ENCODE data around the gene CCDC183. TPM values are rescaled to one million over a fixed set of nuclear protein-coding genes. Genes with fewer than 3 reads are reported as not detected.
"Not testable (repeated sequence)": the region's sequence is repeated elsewhere in the genome, so short reads cannot be mapped to it uniquely, and the experiment has no call there.

CCDC183 gene
- total and polyA plus RNA-seq, 2 donors from 2014 or later = 0.88 to 3.1 TPM

DNA sequence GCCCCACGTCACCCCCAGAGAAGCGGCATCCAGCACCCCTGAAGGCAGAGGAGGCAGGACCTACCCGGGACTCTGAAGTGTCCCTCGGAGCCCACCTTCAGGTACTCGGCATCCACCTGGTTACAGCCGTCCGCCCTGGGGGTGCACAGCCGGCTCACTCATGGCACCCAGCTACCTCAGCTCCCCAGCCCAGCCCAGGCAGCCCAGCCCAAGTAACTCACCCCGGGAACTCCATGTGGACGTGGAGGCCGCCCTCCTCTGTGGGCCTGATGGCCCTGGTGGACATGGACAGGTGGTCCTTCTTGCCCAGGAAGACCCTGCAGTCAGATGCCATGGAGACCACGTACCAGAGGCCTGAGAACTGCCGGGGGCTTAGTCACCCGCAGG is 32.5 kb upstream of the CCDC183 start:
- Histone ChIP-seq H3K4me1 (ENCODE audit: control insufficient read depth in 2 of 3, insufficient read depth in 2 of 3, low read depth in 1 of 3, low read length in 3 of 3) (no peaks in the 10 kb centered on the region), H3K27me3 (ENCODE audit: control insufficient read depth, insufficient read depth, low read length) (no peaks in the 10 kb centered on the region), H3K4me3 (ENCODE audit: low read length in 3 of 3) (no peak overlapping the region), H3K27ac (ENCODE audit: low read depth in 2 of 2, low read length in 2 of 2) (no peak overlapping the region), H3K9ac (ENCODE audit: low read length in 3 of 3) (no peak overlapping the region), H3K9me3 (ENCODE audit: control insufficient read depth in 2 of 3, insufficient read depth in 1 of 3, low read length in 3 of 3) (no peaks in the 10 kb centered on the region), H3K36me3 (ENCODE audit: control insufficient read depth in 2 of 3, insufficient read depth in 3 of 3, low read length in 3 of 3) (no peaks in the 10 kb centered on the region)
- peak in 2 of 5 donors; percentile 65 to 73 for DNase-seq
- FAIRE-seq = no peak
- intact Hi-C loops (cut with DNase I) = no loop called here
- TF ChIP-seq, protein P1, sequence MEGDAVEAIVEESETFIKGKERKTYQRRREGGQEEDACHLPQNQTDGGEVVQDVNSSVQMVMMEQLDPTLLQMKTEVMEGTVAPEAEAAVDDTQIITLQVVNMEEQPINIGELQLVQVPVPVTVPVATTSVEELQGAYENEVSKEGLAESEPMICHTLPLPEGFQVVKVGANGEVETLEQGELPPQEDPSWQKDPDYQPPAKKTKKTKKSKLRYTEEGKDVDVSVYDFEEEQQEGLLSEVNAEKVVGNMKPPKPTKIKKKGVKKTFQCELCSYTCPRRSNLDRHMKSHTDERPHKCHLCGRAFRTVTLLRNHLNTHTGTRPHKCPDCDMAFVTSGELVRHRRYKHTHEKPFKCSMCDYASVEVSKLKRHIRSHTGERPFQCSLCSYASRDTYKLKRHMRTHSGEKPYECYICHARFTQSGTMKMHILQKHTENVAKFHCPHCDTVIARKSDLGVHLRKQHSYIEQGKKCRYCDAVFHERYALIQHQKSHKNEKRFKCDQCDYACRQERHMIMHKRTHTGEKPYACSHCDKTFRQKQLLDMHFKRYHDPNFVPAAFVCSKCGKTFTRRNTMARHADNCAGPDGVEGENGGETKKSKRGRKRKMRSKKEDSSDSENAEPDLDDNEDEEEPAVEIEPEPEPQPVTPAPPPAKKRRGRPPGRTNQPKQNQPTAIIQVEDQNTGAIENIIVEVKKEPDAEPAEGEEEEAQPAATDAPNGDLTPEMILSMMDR (IDR thresholded peaks at IDR 0.05; ENCODE audit: borderline replicate concordance, extremely low read depth, insufficient read depth) = no peak

DNA sequence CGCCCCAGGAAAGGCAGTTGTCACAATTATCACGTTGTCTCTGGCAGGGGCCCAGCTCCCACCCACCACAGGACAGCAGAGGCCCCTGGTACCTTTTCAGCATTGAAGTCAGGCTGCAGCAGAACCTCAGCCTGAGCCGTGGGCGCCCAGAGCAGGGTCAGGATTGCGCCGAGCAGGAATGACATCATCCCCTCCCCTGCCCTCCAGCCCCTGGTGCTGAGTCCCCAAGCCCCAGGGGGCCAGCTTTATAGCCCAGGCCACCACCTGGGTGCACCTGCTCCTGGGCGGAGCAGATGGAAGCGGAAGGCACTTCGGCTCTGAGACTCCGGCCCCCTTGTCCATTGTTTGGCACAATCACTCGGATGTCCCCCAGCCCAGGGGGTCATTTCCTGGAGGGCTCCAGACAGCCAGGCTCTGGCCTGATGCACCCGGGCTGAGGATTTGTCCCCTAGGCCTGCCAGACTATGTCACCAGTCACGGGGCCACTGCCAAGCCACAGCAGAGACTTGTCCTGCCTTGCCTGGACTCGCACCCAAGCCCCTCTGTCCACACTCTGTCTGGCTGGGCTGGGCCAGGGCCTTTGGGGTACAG is 31.7 kb upstream of the CCDC183 start, which contains the start of gene LCN15:
TSS of gene LCN15 (minus strand) at position 218 of the 591 bp plus-strand sequence. CDS start at position 188, 30 bp downstream.
- H3K27ac ChIP-seq (ENCODE audit: low read depth in 2 of 2, low read length in 2 of 2) = no peak within 1 kb of the TSS
- no peak within 1 kb of the TSS for H3K9ac ChIP-seq (ENCODE audit: low read length in 3 of 3)
- no peak within 1 kb of the TSS for H3K4me3 ChIP-seq (ENCODE audit: low read length in 3 of 3)
- DNase-seq (peak in 1 of 5 donors; percentile 61), FAIRE-seq (no peak)
- no peaks in the 10 kb centered on the region for H3K36me3 ChIP-seq (ENCODE audit: control insufficient read depth in 2 of 3, insufficient read depth in 3 of 3, low read length in 3 of 3)
- intact Hi-C loops (cut with DNase I) = no loop called here
- TF ChIP-seq, protein P1 (IDR thresholded peaks at IDR 0.05; ENCODE audit: borderline replicate concordance, extremely low read depth, insufficient read depth) = no peak
- H3K4me1 ChIP-seq (ENCODE audit: control insufficient read depth in 2 of 3, insufficient read depth in 2 of 3, low read depth in 1 of 3, low read length in 3 of 3) = no peaks in the 10 kb centered on the region
- no peaks in the 10 kb centered on the region for H3K27me3 ChIP-seq (ENCODE audit: control insufficient read depth, insufficient read depth, low read length)
- no peaks in the 10 kb centered on the region for H3K9me3 ChIP-seq (ENCODE audit: control insufficient read depth in 2 of 3, insufficient read depth in 1 of 3, low read length in 3 of 3)

DNA sequence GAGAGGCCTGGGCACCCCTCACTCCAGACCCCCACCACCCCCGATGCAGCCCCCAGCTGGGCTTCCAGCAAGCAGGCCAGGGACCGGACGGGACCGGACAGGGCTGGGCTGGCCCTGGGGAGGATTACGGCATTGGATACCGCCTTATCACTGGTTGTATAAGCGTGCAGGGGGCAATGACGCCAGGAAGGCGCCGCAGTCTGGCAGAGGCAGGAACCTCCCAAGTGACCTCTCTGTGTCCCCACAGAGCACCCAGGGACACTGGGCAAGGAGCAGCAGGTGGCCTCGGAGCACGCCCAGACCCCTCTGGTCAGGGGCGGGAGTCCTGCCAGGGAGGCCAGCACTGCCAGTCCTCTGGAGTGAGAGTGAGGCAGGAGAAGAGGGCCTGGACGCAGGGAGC is 31.1 kb upstream of the CCDC183 start:
- Histone ChIP-seq H3K27ac (ENCODE audit: low read depth in 2 of 2, low read length in 2 of 2) (no peak overlapping the region), H3K27me3 (ENCODE audit: control insufficient read depth, insufficient read depth, low read length) (no peaks in the 10 kb centered on the region), H3K4me3 (ENCODE audit: low read length in 3 of 3) (no peak overlapping the region), H3K9ac (ENCODE audit: low read length in 3 of 3) (no peak overlapping the region), H3K9me3 (ENCODE audit: control insufficient read depth in 2 of 3, insufficient read depth in 1 of 3, low read length in 3 of 3) (no peaks in the 10 kb centered on the region), H3K36me3 (ENCODE audit: control insufficient read depth in 2 of 3, insufficient read depth in 3 of 3, low read length in 3 of 3) (no peaks in the 10 kb centered on the region), H3K4me1 (ENCODE audit: control insufficient read depth in 2 of 3, insufficient read depth in 2 of 3, low read depth in 1 of 3, low read length in 3 of 3) (no peaks in the 10 kb centered on the region)
- DNase-seq (peak in 1 of 5 donors; percentile 49), FAIRE-seq (no peak)
- TF ChIP-seq, protein P1 (IDR thresholded peaks at IDR 0.05; ENCODE audit: borderline replicate concordance, extremely low read depth, insufficient read depth) = no peak
- intact Hi-C loops (cut with DNase I) = no loop called here

DNA sequence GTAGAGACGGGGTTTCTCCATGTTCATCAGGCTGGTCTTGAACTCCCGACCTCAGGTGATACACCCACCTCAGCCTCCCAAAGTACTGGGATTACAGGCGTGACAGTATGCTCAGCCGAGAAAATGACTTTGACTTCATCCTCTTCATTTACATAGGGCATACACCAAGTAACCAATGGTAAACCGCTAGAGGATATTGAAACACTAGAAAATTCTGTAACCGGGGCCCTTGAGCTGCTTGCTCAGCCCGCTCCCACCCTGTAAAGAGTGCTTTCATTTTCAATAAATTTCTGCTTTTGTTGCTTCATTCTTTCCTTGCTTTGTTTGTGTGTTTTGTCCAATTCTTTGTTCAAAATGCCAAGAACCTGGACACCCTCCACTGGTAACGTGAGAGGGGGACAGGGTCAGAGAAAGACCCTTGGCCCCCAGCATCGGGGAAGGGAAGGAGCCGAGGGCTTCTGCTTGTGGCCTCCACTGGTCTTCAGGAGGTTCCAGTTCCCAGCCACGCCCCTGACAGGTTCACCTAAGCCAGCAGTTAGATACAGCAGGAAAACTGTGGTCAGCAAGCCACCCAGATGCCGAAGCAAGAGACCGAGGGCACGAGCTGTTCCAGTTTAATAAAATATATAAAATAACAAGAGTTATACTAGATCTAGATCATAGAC is 30.3 kb upstream of the CCDC183 start:
- H3K4me1 ChIP-seq (ENCODE audit: control insufficient read depth in 2 of 3, insufficient read depth in 2 of 3, low read depth in 1 of 3, low read length in 3 of 3); H3K27ac ChIP-seq (ENCODE audit: low read depth in 2 of 2, low read length in 2 of 2); H3K36me3 ChIP-seq (ENCODE audit: control insufficient read depth in 2 of 3, insufficient read depth in 3 of 3, low read length in 3 of 3); H3K4me3 ChIP-seq (ENCODE audit: low read length in 3 of 3); H3K9me3 ChIP-seq (ENCODE audit: control insufficient read depth in 2 of 3, insufficient read depth in 1 of 3, low read length in 3 of 3); FAIRE-seq; H3K9ac ChIP-seq (ENCODE audit: low read length in 3 of 3); H3K27me3 ChIP-seq (ENCODE audit: control insufficient read depth, insufficient read depth, low read length); intact Hi-C loops (cut with DNase I): not testable (repeated sequence)
- peak in 1 of 5 donors; percentile 29 for DNase-seq

DNA sequence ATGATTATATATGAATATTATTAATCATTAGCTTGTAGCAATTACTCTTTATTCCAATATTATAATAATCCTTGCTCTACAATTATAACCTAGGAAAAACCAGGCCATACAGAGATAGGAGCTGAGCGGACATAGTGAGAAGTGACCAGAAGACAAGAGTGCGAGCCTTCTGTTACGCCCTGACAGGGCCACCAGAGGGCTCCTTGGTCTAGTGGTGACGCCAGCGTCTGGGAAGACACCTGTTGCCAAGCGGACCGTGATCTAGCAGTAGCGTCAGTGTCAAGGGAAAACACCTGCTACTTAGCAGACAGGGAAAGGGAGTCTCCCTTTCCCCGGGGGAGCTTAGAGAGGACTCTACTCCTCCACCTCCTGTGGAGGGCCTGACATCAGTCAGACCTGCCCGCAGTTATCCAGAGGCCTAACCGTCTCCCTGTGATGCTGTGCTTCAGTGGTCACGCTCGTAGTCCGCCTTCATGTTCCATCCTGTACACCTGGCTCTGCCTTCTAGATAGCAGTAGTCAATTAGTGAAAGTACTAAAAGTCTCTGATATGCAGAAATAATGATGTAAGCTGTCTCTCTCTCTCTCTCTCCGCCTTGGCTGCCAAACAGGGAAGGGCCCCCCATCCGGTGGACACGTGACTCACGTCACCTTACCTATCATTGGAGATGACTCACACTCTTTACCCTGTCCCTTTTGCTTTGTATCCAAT is 29.6 kb upstream of the CCDC183 start:
- intact Hi-C loops (cut with DNase I); H3K9me3 ChIP-seq (ENCODE audit: control insufficient read depth in 2 of 3, insufficient read depth in 1 of 3, low read length in 3 of 3); FAIRE-seq; H3K27me3 ChIP-seq (ENCODE audit: control insufficient read depth, insufficient read depth, low read length); H3K4me3 ChIP-seq (ENCODE audit: low read length in 3 of 3); H3K27ac ChIP-seq (ENCODE audit: low read depth in 2 of 2, low read length in 2 of 2); H3K4me1 ChIP-seq (ENCODE audit: control insufficient read depth in 2 of 3, insufficient read depth in 2 of 3, low read depth in 1 of 3, low read length in 3 of 3); H3K36me3 ChIP-seq (ENCODE audit: control insufficient read depth in 2 of 3, insufficient read depth in 3 of 3, low read length in 3 of 3); H3K9ac ChIP-seq (ENCODE audit: low read length in 3 of 3): not testable (repeated sequence)
- peak in 4 of 5 donors; percentile 59 to 72 (median 66) for DNase-seq

All from kidney (tissue), 14 donors.